B cell (primary cell): Measurements from ENCODE around the gene NOSTRIN. TPM values are rescaled to one million over a fixed set of nuclear protein-coding genes. Genes with fewer than 3 reads are reported as not detected.

Experiments
- ATAC-seq: fragments of 200-7000 bp; cut with Tn5 transposase; one replicate; pipeline ENCODE4 v1.10.0; 2021; ENCODE audit warnings: low read depth, mild to moderate bottlenecking, moderate number of reproducible peaks, moderate library complexity
- CTCF ChIA-PET: fragments of 350-600 bp; sonication (Branson Sonifier 250); formaldehyde crosslinking; loops from one replicate; lab custom pipeline; 2021; ENCODE audit warnings: antibody characterized with exemption, inconsistent platforms; lab: Charles Lee
- POLR2A ChIA-PET: fragments of 350-600 bp; sonication (Branson Sonifier 250); formaldehyde crosslinking; loops from one replicate; lab custom pipeline; 2021; ENCODE audit warnings: antibody characterized with exemption; lab: Charles Lee
- DNase-seq: peaks from one replicate; pipeline ENCODE4 v3.0.0; 2013
- H2AFZ ChIP-seq: 2 replicates; pipeline ENCODE4 v1.6.1; 2012; ENCODE audit warnings: mild to moderate bottlenecking, low read depth, low read length; ENCODE audit not compliant: insufficient read depth, poor library complexity, severe bottlenecking
- H3K27ac ChIP-seq, 2 donors: 1 replicate in 1 of 2; 2 replicates in 1 of 2; pipeline ENCODE4 v1.5.1; 2012 to 2013; ENCODE audit warnings: low read length in 2 of 2, mild to moderate bottlenecking in 2 of 2, moderate library complexity in 1 of 2
- H3K27me3 ChIP-seq, 4 experiments: fragments of 200-600 bp in 1 of 4; sonication (generic) in 1 of 4; replicated peaks in 1 of 4; 1 replicate in 2 of 4; 2 replicates in 2 of 4; pipeline versions ENCODE4 v1.6.1 to v1.7.0; 2013 to 2016; ENCODE audit warnings: low read length in 3 of 4, mild to moderate bottlenecking in 2 of 4, mixed read lengths in 1 of 4, moderate library complexity in 1 of 4; ENCODE audit not compliant: insufficient read depth in 4 of 4, control insufficient read depth in 3 of 4; ENCODE audit errors: control extremely low read depth in 1 of 4
- H3K36me3 ChIP-seq, 2 experiments: replicated peaks in 1 of 2; 1 replicate in 1 of 2; 2 replicates in 1 of 2; pipeline versions ENCODE4 v1.6.1 to v1.7.1; 2013; ENCODE audit warnings: low read length in 1 of 2; ENCODE audit not compliant: insufficient read depth in 2 of 2, control insufficient read depth in 1 of 2; ENCODE audit errors: control extremely low read depth in 1 of 2, extremely low read depth in 1 of 2
- H3K4me1 ChIP-seq, 2 donors: fragments of 200-600 bp in 1 of 2; sonication (generic) in 1 of 2; 1 replicate in 1 of 2; 2 replicates in 1 of 2; pipeline versions ENCODE4 v1.5.1 to v1.6.1; 2013 to 2017; ENCODE audit warnings: low read length in 2 of 2; ENCODE audit not compliant: control insufficient read depth in 2 of 2, insufficient read depth in 2 of 2
- H3K4me2 ChIP-seq: replicated peaks from 2 replicates; pipeline ENCODE3; 2012; ENCODE audit warnings: mild to moderate bottlenecking, low read depth, low read length; ENCODE audit not compliant: poor library complexity, severe bottlenecking
- H3K4me3 ChIP-seq, 5 experiments: fragments of 200-600 bp in 1 of 5; sonication (generic) in 1 of 5; 1 replicate in 3 of 5; 2 replicates in 2 of 5; pipeline versions ENCODE4 v1.5.1 to v1.7.0; 2011 to 2016; ENCODE audit warnings: low read length in 4 of 5, mild to moderate bottlenecking in 4 of 5, low read depth in 2 of 5, control low read depth in 1 of 5, moderate library complexity in 1 of 5; ENCODE audit not compliant: insufficient read depth in 1 of 5; ENCODE audit errors: control extremely low read depth in 1 of 5, extremely low read depth in 1 of 5
- H3K79me2 ChIP-seq: fragments of 200-600 bp; sonication (generic); one replicate; pipeline ENCODE4 v1.6.0; 2016; ENCODE audit warnings: low read length; ENCODE audit not compliant: control insufficient read depth, insufficient read depth
- H3K9ac ChIP-seq: fragments of 200-600 bp; sonication (generic); 2 replicates; pipeline ENCODE4 v1.6.1; 2017; ENCODE audit warnings: mild to moderate bottlenecking, low read length, moderate library complexity
- H3K9me3 ChIP-seq, 3 donors: one replicate each; pipeline versions ENCODE4 v1.6.1 to v1.7.1; 2013; ENCODE audit warnings: low read length in 2 of 3; ENCODE audit not compliant: control insufficient read depth in 2 of 3, insufficient read depth in 1 of 3; ENCODE audit errors: control extremely low read depth in 1 of 3
- H4K20me1 ChIP-seq: 2 replicates; pipeline ENCODE4 v1.6.0; 2012; ENCODE audit warnings: mild to moderate bottlenecking, low read length; ENCODE audit not compliant: insufficient read depth, control insufficient read depth, poor library complexity, severe bottlenecking
- H3K27ac Mint-ChIP-seq: one replicate; pipeline ENCODE4 v1.8.0; 2021; ENCODE audit warnings: mixed read lengths
- H3K27me3 Mint-ChIP-seq: one replicate; pipeline ENCODE4 v1.8.0; 2021; ENCODE audit warnings: mixed read lengths
- H3K4me1 Mint-ChIP-seq: one replicate; pipeline ENCODE4 v1.8.0; 2021; ENCODE audit warnings: mixed read lengths
- H3K4me3 Mint-ChIP-seq: one replicate; pipeline ENCODE4 v1.8.0; 2021; ENCODE audit warnings: mixed read lengths
- H3K9me3 Mint-ChIP-seq: one replicate; pipeline ENCODE4 v1.8.0; 2022; ENCODE audit warnings: mixed read lengths; ENCODE audit not compliant: insufficient read depth
- CTCF ChIP-seq: fragments of 200-600 bp; IDR thresholded peaks from one replicate; pipeline ENCODE4 v1.8.0; 2022; ENCODE audit warnings: antibody characterized with exemption, mild to moderate bottlenecking
- EZH2 ChIP-seq: IDR thresholded peaks from 2 replicates; pipeline ENCODE4 v1.6.1; 2012; ENCODE audit warnings: borderline replicate concordance, low read depth, mild to moderate bottlenecking, moderate library complexity, low read length; ENCODE audit not compliant: insufficient read depth, poor library complexity, severe bottlenecking
- WGBS: methylation state at CpG from one replicate; pipeline ENCODE4 v1.1.5; 2013; ENCODE audit warnings: missing lambda C conversion rate; ENCODE audit not compliant: insufficient coverage; 5-methylcytosine and 5-hydroxymethylcytosine counted together
- intact Hi-C: fragments of 100-400 bp; cut with micrococcal nuclease; formaldehyde crosslinking; loops from one replicate; pipeline ENCODE4 v1.10.0; 2022
- polyA plus RNA-seq: library from polyadenylated mRNA; depleted of rRNA; stranded (reverse); fragments of >200 nt; gene quantifications from 2 replicates; pipeline ENCODE4 v1.2.3, GENCODE V29; 2012
- total RNA-seq, 2 donors: library from RNA; stranded (reverse); fragments of 120-200 nt in 1 of 2; gene quantifications; 1 replicate in 1 of 2; 2 replicates in 1 of 2; pipeline versions ENCODE4 v1.2.3 to v1.2.4, GENCODE V29; 2013 to 2022

NOSTRIN gene
- total and polyA plus RNA-seq, 2 donors (not counting 1 experiment from before 2014, with no cell fraction given) = not detected

GRCh38 chr2:168843253-168843652 is 40.8 kb downstream of the NOSTRIN start:
- Histone ChIP-seq H3K9me3 (no peaks in the 10 kb centered on the region), H3K4me3 (no peak overlapping the region), H3K4me1 (no peaks in the 10 kb centered on the region), H2AFZ (no peak overlapping the region), H3K27ac (no peak overlapping the region), H4K20me1 (no peaks in the 10 kb centered on the region), H3K36me3 (no peaks in the 10 kb centered on the region), H3K4me2 (no peak overlapping the region), H3K79me2 (no peaks in the 10 kb centered on the region), H3K9ac (no peak overlapping the region), H3K27me3 (no peaks in the 10 kb centered on the region)
- no peaks in the 10 kb centered on the region for H3K9me3 Mint-ChIP-seq
- CTCF ChIA-PET = no interaction called here
- no peaks in the 10 kb centered on the region for H3K4me1 Mint-ChIP-seq
- ATAC-seq = no peak
- H3K27me3 Mint-ChIP-seq = no peaks in the 10 kb centered on the region
- H3K4me3 Mint-ChIP-seq = no peak overlapping the region
- TF ChIP-seq CTCF = no peak
- no peak for TF ChIP-seq EZH2
- intact Hi-C loops = no loop called here
- no peak overlapping the region for H3K27ac Mint-ChIP-seq
- DNase-seq = no peak
- POLR2A ChIA-PET = no interaction called here
- WGBS = 80% methylated on average over 2 of the region's 3 CpGs

- no peaks in the 10 kb centered on the region for H3K79me2 ChIP-seq
- H3K4me1 ChIP-seq = no peaks in the 10 kb centered on the region
- DNase-seq (no peak), ATAC-seq (no peak)
- Mint-ChIP-seq H3K4me3 (no peak overlapping the region), H3K27me3 (no peaks in the 10 kb centered on the region), H3K27ac (no peak overlapping the region), H3K9me3 (no peaks in the 10 kb centered on the region), H3K4me1 (no peaks in the 10 kb centered on the region)
- no peaks in the 10 kb centered on the region for H3K36me3 ChIP-seq
- POLR2A ChIA-PET = no interaction called here
- H2AFZ ChIP-seq = no peak overlapping the region
- intact Hi-C loops = no loop called here
- no peaks in the 10 kb centered on the region for H3K27me3 ChIP-seq
- H3K9ac ChIP-seq = no peak overlapping the region
- H3K27ac ChIP-seq = no peak overlapping the region
- no peak overlapping the region for H3K4me3 ChIP-seq
- CTCF ChIA-PET = no interaction called here
- H4K20me1 ChIP-seq = no peaks in the 10 kb centered on the region
- H3K4me2 ChIP-seq = no peak overlapping the region
- whole genome bisulfite sequencing = 91% methylated on average over 3 of the region's 3 CpGs
- no peak for TF ChIP-seq CTCF
- no peak for TF ChIP-seq EZH2
- H3K9me3 ChIP-seq = no peaks in the 10 kb centered on the region
These were observed 45.8 kb downstream of the NOSTRIN start for GRCh38 chr2:168848225-168848624.
